Measurements from ENCODE around the gene C11orf24.

Gene C11orf24

GRCh38 chr11:68242616-68243015, 29.2 kb downstream of the C11orf24 start:
- Histone ChIP-seq H3K27me3 (no peaks in the 10 kb centered on the region), H3K9me3 (no peaks in the 10 kb centered on the region), H3K36me3 (no peaks in the 10 kb centered on the region), H3K4me3 (ENCODE audit: low read depth, low read length) (no peak overlapping the region), H3K4me1 (no peaks in the 10 kb centered on the region)
- no peak for DNase-seq
- TF ChIP-seq CTCF (IDR thresholded peaks at IDR 0.05; ENCODE audit: low read depth, low read length), result no peak

- H3K4me3 ChIP-seq (ENCODE audit: low read depth, low read length), result no peak overlapping the region
- DNase-seq, result no peak
- no peaks in the 10 kb centered on the region for H3K4me1 ChIP-seq
- H3K27me3 ChIP-seq, result no peaks in the 10 kb centered on the region
- TF ChIP-seq CTCF (IDR thresholded peaks at IDR 0.05; ENCODE audit: low read depth, low read length), result no peak
- H3K36me3 ChIP-seq, result no peaks in the 10 kb centered on the region
- peaks cover 2% of the 10 kb centered on the region; the same call in 1 of the 2 replicates for H3K9me3 ChIP-seq
These were observed 40.2 kb downstream of the C11orf24 start for GRCh38 chr11:68231621-68232020.

GRCh38 chr11:68229601-68230000, 42.2 kb downstream of the C11orf24 start:
- Histone ChIP-seq H3K4me3 (ENCODE audit: low read depth, low read length) (no peak overlapping the region), H3K36me3 (no peaks in the 10 kb centered on the region), H3K27me3 (no peaks in the 10 kb centered on the region; the same call in 1 of the 2 replicates), H3K4me1 (no peaks in the 10 kb centered on the region), H3K9me3 (peaks cover 2% of the 10 kb centered on the region; the same call in 1 of the 2 replicates)
- TF ChIP-seq CTCF (IDR thresholded peaks at IDR 0.05; ENCODE audit: low read depth, low read length), result no peak
- DNase-seq, result no peak

- H3K36me3 ChIP-seq, result no peaks in the 10 kb centered on the region
- H3K4me1 ChIP-seq, result no peaks in the 10 kb centered on the region
- H3K9me3 ChIP-seq, result peaks cover 2% of the 10 kb centered on the region; the same call in 1 of the 2 replicates
- TF ChIP-seq CTCF (IDR thresholded peaks at IDR 0.05; ENCODE audit: low read depth, low read length), result no peak
- H3K27me3 ChIP-seq, result no peaks in the 10 kb centered on the region; the same call in 1 of the 2 replicates
- DNase-seq, result no peak
- H3K4me3 ChIP-seq (ENCODE audit: low read depth, low read length), result no peak overlapping the region
These were observed 45.4 kb downstream of the C11orf24 start for GRCh38 chr11:68226421-68226820.

GRCh38 chr11:68224606-68225005, 47.2 kb downstream of the C11orf24 start:
- no peak overlapping the region for H3K4me3 ChIP-seq (ENCODE audit: low read depth, low read length)
- no peaks in the 10 kb centered on the region for H3K36me3 ChIP-seq
- no peaks in the 10 kb centered on the region; the same call in 1 of the 2 replicates for H3K27me3 ChIP-seq
- peaks cover 2% of the 10 kb centered on the region; the same call in 1 of the 2 replicates for H3K9me3 ChIP-seq
- no peak for DNase-seq
- TF ChIP-seq CTCF (IDR thresholded peaks at IDR 0.05; ENCODE audit: low read depth, low read length), result no peak
- no peaks in the 10 kb centered on the region for H3K4me1 ChIP-seq

GRCh38 chr11:68223275-68223674, 48.5 kb downstream of the C11orf24 start:
- no peaks in the 10 kb centered on the region for H3K9me3 ChIP-seq
- no peak overlapping the region for H3K4me3 ChIP-seq (ENCODE audit: low read depth, low read length)
- H3K27me3 ChIP-seq, result no peaks in the 10 kb centered on the region; the same call in 1 of the 2 replicates
- no peaks in the 10 kb centered on the region for H3K4me1 ChIP-seq
- no peak for TF ChIP-seq CTCF (IDR thresholded peaks at IDR 0.05; ENCODE audit: low read depth, low read length)
- no peak for DNase-seq
- H3K36me3 ChIP-seq, result no peaks in the 10 kb centered on the region
